ENCODE results near the gene IZUMO2. TPM values are rescaled to one million over a fixed set of nuclear protein-coding genes. Genes with fewer than 3 reads are reported as not detected.

The IZUMO2 gene
- total RNA-seq, 2 experiments from 2014 or later = not detected

DNA sequence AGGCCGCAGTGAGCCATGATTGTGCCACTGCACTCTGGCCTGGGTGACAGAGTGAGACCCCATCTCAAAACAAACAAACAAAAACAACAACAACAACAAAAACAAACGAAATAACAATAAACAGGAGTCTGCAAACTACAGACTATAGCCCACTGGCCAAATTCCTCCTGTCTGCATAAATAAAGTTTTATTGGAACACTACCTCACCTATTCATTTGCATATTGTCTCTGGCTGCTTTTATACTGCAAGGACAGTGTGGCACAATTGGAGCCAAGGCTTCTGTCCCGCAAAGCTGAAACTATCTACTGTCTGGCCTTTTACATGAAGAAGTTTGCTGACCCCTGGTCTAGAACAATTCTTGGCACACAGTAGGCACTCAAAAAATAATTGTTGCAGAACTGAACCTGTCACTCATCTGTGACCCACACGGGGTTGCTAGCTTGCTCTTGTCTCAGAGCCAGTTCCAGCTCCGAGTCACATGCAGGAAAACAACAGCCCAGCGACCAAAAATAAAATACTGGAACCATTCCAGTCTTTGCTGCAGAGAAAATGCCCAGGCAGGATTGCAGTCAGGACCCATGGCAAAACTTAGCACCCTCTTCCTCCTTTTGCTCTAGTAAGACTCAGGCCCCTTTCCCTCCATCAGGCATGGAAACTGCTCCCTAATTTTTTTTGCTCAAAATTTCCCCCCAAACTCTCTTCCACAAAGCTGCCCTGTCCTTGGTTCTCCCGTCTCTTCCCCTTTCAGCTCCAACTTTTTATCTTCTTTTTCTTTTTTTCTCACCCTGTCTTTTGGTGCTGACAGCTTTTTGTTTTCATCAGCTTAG, 35.6 kb upstream of the IZUMO2 start:
- H3K27me3 Mint-ChIP-seq (ENCODE audit: low read depth) = peaks cover 44% of the 10 kb centered on the region
- H3K4me1 Mint-ChIP-seq (ENCODE audit: low read depth) = no peaks in the 10 kb centered on the region
- no peak for DNase-seq
- no peak overlapping the region for H3K27ac Mint-ChIP-seq
- H3K4me3 Mint-ChIP-seq = no peak overlapping the region
- CTCF ChIA-PET = interaction anchor here (0.6 kb wide), 1 partner anchor 63 kb away, joined by 3 read pairs; no protein-coding TSS in a partner anchor
- H3K36me3 Mint-ChIP-seq (ENCODE audit: low read depth) = no peaks in the 10 kb centered on the region
- no peaks in the 10 kb centered on the region for H3K9me3 Mint-ChIP-seq
- intact Hi-C loops (cut with micrococcal nuclease) = no loop called here

DNA sequence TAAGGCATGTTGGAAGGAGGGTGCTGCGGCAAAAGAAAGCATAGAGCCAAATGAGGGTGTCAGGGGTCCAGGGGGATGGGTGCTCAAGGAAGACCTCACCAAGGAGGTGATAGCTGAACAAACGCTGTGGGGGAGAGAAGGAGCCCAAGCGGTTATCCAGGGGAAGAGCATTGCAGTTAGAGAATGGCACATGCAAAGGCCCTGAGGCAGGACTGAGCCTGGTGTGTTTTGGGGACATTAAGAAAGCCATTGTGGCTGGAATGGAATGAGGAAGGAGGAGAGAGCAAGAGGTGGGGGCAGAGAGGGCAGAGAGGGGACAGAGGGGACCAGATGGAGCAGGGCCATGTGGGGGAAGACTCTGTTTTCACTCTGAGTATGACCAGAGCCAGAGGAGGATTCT, 34.3 kb upstream of the IZUMO2 start:
- intact Hi-C loops (cut with micrococcal nuclease) = no loop called here
- no peak for DNase-seq
- Mint-ChIP-seq H3K4me1 (ENCODE audit: low read depth) (no peaks in the 10 kb centered on the region), H3K9me3 (no peaks in the 10 kb centered on the region), H3K4me3 (no peak overlapping the region), H3K27ac (no peak overlapping the region), H3K27me3 (ENCODE audit: low read depth) (peaks cover 49% of the 10 kb centered on the region), H3K36me3 (ENCODE audit: low read depth) (no peaks in the 10 kb centered on the region)
- CTCF ChIA-PET = no interaction called here

DNA sequence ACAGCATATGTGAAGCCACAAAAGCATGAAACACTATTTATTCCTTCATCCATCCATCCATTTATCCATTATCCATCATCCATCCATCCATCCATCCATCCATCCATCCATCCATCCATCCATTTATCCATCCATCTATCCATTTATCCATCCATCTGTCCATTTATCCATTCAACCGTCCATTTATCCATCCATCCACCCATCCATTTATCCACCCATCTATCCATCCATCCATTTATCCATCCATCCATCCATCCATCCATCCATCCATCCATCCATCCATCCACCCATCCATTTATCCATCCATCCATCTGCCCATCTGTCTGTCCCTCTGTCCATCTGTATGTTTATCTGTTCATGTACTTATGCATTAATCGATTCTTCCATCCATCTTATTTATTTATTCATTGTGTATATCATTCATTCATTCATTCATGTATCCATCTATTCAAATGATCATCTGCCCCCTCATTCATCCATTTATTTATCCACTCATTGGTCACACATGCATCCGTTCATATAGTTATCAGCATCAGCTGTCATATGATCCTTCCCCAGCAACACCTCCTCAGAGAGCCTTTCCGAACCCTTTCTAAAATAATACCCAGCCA, 33.3 kb upstream of the IZUMO2 start:
- H3K4me3 Mint-ChIP-seq = no peak overlapping the region
- DNase-seq = no peak
- intact Hi-C loops (cut with micrococcal nuclease) = no loop called here
- CTCF ChIA-PET = no interaction called here
- H3K9me3 Mint-ChIP-seq = no peaks in the 10 kb centered on the region
- no peaks in the 10 kb centered on the region for H3K4me1 Mint-ChIP-seq (ENCODE audit: low read depth)
- no peak overlapping the region for H3K27ac Mint-ChIP-seq
- peaks cover 40% of the 10 kb centered on the region for H3K27me3 Mint-ChIP-seq (ENCODE audit: low read depth)
- H3K36me3 Mint-ChIP-seq (ENCODE audit: low read depth) = no peaks in the 10 kb centered on the region

DNA sequence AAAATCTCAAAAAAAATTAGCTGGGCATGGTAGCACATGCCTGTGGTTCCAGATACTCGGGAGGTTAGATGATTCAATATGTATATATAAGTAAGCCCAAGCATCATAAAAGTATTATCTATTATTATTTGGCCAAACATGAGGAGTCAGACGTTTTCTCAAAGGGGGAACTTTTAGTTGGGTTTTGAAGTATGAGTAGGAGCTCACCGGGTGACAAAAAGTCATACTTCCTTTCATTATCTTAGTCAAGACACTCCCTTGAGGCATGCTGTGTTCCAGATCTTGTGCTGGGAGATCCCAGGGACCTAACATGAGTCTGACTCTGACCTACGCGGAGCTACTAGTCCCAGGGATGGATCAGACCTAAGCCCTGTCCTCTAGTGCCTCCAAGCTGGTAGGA, 32.1 kb upstream of the IZUMO2 start:
- Mint-ChIP-seq H3K4me3 (no peak overlapping the region), H3K9me3 (no peaks in the 10 kb centered on the region), H3K4me1 (ENCODE audit: low read depth) (no peaks in the 10 kb centered on the region), H3K27ac (no peak overlapping the region), H3K27me3 (ENCODE audit: low read depth) (peaks cover 31% of the 10 kb centered on the region), H3K36me3 (ENCODE audit: low read depth) (no peaks in the 10 kb centered on the region)
- DNase-seq = no peak
- CTCF ChIA-PET = no interaction called here
- intact Hi-C loops (cut with micrococcal nuclease) = no loop called here

DNA sequence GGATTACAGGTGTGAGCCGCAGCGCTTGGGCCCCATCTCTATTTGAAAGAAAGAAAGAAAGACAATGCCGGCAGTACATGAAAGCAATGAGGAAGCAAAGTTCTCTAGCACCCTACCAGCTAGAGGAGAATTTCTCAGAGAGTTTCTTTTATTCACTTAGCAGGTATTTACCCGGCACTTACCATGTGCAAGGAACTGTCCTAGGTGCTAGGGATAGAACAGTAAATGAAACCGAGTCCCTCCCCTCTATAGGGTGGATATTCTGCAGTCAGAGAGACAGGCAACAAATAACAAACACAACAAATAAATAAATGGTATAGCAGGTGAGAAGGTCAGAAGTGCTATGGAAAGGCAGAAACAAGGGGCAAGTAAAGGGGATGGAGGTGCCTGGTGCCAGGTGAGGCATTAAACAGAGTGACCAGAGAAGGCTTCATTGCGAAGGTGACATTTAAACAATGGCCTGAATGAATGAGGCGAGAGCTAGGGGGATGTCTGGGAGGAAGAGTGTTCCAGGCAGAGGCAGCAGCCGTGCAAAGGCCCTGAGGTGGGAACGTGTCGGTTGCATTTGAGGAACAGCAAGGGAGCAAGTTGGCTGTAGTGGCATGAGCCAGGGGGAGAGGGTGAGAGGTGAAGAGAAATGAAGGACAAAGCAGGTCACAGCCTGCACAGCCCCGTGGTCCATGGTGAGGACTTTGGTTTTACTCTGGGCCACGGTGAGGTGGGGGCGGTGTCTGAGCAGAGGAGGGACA, 29.6 kb upstream of the IZUMO2 start:
- H3K4me3 Mint-ChIP-seq = no peak overlapping the region
- H3K36me3 Mint-ChIP-seq (ENCODE audit: low read depth) = no peaks in the 10 kb centered on the region
- no peak for DNase-seq
- no peak overlapping the region for H3K27ac Mint-ChIP-seq
- no peaks in the 10 kb centered on the region for H3K9me3 Mint-ChIP-seq
- no peaks in the 10 kb centered on the region for H3K4me1 Mint-ChIP-seq (ENCODE audit: low read depth)
- intact Hi-C loops (cut with micrococcal nuclease) = no loop called here
- H3K27me3 Mint-ChIP-seq (ENCODE audit: low read depth) = peaks cover 24% of the 10 kb centered on the region
- CTCF ChIA-PET = interaction anchor here (0.6 to 1.5 kb wide), 2 partner anchors 60 to 61 kb away, joined by 3 read pairs; no protein-coding TSS in a partner anchor

DNA sequence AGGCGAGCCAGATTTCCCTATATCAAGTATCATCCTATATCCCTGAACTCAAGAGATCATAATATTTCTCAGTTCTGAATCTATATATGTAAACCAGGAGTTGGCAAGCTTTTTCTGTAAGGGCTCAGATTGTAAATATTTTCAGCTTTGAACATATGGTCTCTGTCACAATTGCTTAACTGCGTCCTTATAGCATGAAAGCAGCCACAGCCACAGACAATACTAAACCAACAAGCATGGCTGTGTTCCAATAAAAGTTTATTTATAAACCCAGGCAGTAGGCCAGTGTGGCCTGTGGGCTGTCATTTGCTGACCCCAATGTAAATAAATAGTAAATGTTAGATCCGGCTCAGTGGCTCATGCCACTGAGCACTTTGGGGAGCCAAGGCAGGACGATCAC, 28.1 kb upstream of the IZUMO2 start:
- CTCF ChIA-PET = interaction anchor here (0.5 kb wide), 1 partner anchor 215 kb away, joined by 3 read pairs; no protein-coding TSS in a partner anchor
- H3K4me3 Mint-ChIP-seq = no peak overlapping the region
- intact Hi-C loops (cut with micrococcal nuclease) = no loop called here
- H3K4me1 Mint-ChIP-seq (ENCODE audit: low read depth) = no peaks in the 10 kb centered on the region
- H3K36me3 Mint-ChIP-seq (ENCODE audit: low read depth) = no peaks in the 10 kb centered on the region
- H3K27ac Mint-ChIP-seq = no peak overlapping the region
- H3K27me3 Mint-ChIP-seq (ENCODE audit: low read depth) = peaks cover 17% of the 10 kb centered on the region
- no peak for DNase-seq
- H3K9me3 Mint-ChIP-seq = no peaks in the 10 kb centered on the region

DNA sequence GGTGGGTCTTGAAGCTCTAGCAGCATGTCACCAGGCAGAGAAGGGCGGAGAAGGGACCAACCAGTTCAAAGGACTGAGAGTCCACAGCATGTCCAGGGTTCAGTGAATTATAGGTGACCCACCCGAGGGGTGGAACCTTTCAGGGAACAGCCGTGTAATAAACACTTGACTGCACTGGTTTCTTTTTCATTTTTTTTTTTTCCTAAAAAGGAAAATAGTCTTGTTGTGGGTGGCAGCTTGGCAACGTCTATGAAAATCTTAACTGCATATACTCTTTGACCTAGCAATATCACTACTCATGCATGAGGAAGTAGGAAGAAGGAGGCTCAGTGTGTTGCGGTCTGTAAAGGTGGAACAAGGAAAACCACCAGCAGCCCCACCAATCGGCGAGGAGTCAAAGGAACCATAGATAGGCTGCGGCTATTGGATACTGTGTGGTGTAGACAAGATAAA, 27.4 kb upstream of the IZUMO2 start:
- no peak for DNase-seq
- Mint-ChIP-seq H3K4me1 (ENCODE audit: low read depth) (no peaks in the 10 kb centered on the region), H3K9me3 (no peaks in the 10 kb centered on the region), H3K36me3 (ENCODE audit: low read depth) (no peaks in the 10 kb centered on the region), H3K4me3 (no peak overlapping the region), H3K27ac (no peak overlapping the region), H3K27me3 (ENCODE audit: low read depth) (peaks cover 13% of the 10 kb centered on the region)
- CTCF ChIA-PET = no interaction called here
- intact Hi-C loops (cut with micrococcal nuclease) = no loop called here

DNA sequence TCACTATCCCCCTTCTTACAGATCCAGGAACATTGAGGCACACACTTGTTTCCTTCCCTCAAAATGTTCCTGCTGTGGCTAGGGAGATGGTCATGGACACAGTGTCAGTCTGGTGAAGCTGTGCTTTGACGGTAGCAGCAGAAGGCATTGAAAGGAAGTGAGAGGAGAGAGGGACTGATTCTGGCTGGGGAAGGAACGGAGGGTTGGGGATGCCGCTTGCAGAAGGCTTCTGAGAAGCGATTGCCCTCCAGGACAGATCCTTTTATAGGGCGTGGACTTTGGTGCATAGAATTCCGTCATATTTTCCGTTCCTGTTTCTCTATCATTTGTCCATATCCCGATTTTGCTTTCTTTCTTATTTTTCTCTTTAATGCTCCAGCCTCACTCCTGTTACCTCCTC, 26.2 kb upstream of the IZUMO2 start:
- Mint-ChIP-seq H3K27ac (no peak overlapping the region), H3K4me1 (ENCODE audit: low read depth) (no peaks in the 10 kb centered on the region), H3K9me3 (no peaks in the 10 kb centered on the region), H3K27me3 (ENCODE audit: low read depth) (peaks cover 12% of the 10 kb centered on the region), H3K36me3 (ENCODE audit: low read depth) (no peaks in the 10 kb centered on the region), H3K4me3 (no peak overlapping the region)
- intact Hi-C loops (cut with micrococcal nuclease) = no loop called here
- no peak for DNase-seq
- CTCF ChIA-PET = no interaction called here

DNA sequence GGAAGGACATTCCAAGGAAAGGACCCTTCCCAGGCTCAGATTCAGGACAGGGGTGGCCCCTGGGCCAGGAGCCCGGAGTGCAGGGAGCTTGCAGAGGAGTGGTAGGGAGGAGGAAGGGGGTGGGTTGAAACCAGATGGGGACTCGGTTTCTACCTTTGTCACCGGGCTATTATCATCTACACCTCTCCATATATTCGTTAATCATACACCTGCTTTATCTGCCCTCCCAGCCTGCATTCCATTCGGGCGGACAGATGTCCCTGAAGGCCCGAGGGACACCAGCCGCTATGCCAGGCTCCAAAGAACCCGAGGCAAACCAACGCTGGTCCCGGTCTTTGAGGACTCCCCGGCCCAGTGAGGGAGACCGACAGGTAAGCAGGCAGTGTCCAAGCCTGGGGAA, 24.9 kb upstream of the IZUMO2 start:
- CTCF ChIA-PET = no interaction called here
- no peak overlapping the region for H3K27ac Mint-ChIP-seq
- intact Hi-C loops (cut with micrococcal nuclease) = no loop called here
- H3K4me3 Mint-ChIP-seq = no peak overlapping the region
- H3K9me3 Mint-ChIP-seq = no peaks in the 10 kb centered on the region
- H3K4me1 Mint-ChIP-seq (ENCODE audit: low read depth) = no peaks in the 10 kb centered on the region
- no peak for DNase-seq
- no peaks in the 10 kb centered on the region for H3K36me3 Mint-ChIP-seq (ENCODE audit: low read depth)
- peaks cover 9% of the 10 kb centered on the region for H3K27me3 Mint-ChIP-seq (ENCODE audit: low read depth)

DNA sequence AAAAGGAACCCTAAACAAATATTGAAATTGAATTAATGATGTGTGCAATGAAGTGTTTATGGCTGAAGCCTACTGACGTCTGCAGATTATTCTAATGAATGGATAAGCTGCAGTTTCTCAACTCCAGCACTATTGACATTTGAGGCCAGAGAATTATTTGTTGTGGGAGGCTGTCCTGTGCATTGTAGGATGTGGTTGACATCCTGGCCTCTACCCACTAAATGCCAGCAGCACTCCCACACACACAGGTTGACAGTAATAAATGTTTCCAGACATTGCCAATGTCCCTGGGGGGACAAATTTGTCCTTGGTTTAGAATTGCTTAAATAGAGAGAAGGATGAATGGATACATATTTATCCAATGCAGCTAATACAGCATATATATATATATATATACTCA, 21.1 kb upstream of the IZUMO2 start:
- intact Hi-C loops (cut with micrococcal nuclease) = no loop called here
- CTCF ChIA-PET = interaction anchor here (0.6 to 0.7 kb wide), 2 partner anchors 45 to 63 kb away, joined by 3 to 4 read pairs; no protein-coding TSS in a partner anchor
- no peak for DNase-seq
- H3K27ac Mint-ChIP-seq = no peak overlapping the region
- peaks cover 12% of the 10 kb centered on the region for H3K27me3 Mint-ChIP-seq (ENCODE audit: low read depth)
- no peak overlapping the region for H3K4me3 Mint-ChIP-seq
- H3K4me1 Mint-ChIP-seq (ENCODE audit: low read depth) = no peaks in the 10 kb centered on the region
- no peaks in the 10 kb centered on the region for H3K36me3 Mint-ChIP-seq (ENCODE audit: low read depth)
- no peaks in the 10 kb centered on the region for H3K9me3 Mint-ChIP-seq

DNA sequence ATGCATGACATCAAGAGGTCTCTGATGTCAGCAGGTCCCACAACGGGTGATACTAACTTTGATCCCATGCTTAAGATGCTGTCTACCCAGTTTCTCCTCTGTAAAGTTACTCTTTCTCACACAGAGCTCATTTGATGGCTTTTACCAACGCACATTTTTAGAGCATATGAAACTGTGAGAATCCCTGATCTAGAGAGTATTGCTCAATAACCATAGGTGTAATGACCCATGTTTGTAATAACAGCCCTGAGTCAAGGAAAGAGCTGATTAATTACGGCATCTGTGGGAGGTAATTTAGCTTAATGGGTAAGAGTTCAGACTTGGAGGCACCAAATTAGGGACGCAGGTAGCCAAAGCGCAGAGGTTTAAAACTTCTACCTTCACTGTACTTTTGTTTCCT, 18.0 kb upstream of the IZUMO2 start:
- Mint-ChIP-seq H3K4me3 (no peak overlapping the region), H3K4me1 (ENCODE audit: low read depth) (no peaks in the 10 kb centered on the region), H3K27ac (no peak overlapping the region), H3K9me3 (no peaks in the 10 kb centered on the region), H3K36me3 (ENCODE audit: low read depth) (no peaks in the 10 kb centered on the region), H3K27me3 (ENCODE audit: low read depth) (peaks cover 12% of the 10 kb centered on the region)
- CTCF ChIA-PET = interaction anchor here (0.6 kb wide), 1 partner anchor 452 kb away, joined by 3 read pairs; no protein-coding TSS in a partner anchor
- DNase-seq = no peak
- intact Hi-C loops (cut with micrococcal nuclease) = no loop called here

DNA sequence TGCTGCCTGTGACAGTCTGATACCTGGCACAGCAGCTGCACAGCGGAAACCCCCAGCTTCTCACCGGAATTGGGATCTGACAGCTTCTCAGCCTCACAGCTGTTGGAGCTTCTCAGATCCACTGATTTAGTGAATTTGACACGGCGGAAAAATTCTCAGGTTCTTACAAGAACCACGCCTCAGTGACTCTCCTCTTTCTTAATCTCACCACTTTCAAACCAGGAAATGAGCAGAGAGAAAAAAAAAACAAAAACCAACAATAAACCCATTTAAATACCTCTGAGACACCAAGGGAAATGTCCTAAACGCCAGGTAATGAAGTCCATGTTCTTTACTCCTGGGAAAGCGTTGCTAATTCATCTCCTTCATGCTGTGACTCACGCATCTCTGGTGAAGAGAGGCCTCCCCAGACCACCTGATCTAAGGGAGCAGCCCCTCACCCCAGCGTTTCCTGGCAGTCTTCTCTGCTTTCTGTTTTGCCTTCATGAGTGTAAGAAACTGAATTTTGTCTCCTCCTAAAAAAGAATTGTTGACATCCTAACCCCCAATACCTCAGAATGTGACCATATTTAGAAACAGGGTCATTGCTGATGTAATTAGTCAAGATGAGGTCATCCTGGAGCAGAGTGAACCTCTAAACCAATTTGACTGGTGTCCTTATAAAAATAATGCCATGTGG, 15.9 kb upstream of the IZUMO2 start:
- Mint-ChIP-seq H3K36me3 (ENCODE audit: low read depth) (no peaks in the 10 kb centered on the region), H3K4me3 (no peak overlapping the region), H3K4me1 (ENCODE audit: low read depth) (no peaks in the 10 kb centered on the region)

More for the DNA sequence above, 15.9 kb upstream of the IZUMO2 start:
- intact Hi-C loops (cut with micrococcal nuclease) = no loop called here
- Mint-ChIP-seq H3K27me3 (ENCODE audit: low read depth) (peaks cover 14% of the 10 kb centered on the region), H3K9me3 (no peaks in the 10 kb centered on the region), H3K27ac (no peak overlapping the region)
- CTCF ChIA-PET = no interaction called here
- DNase-seq = no peak
